CD14-positive monocyte (primary cell): ENCODE data around the gene SLC12A9. TPM values are rescaled to one million over a fixed set of nuclear protein-coding genes. Genes with fewer than 3 reads are reported as not detected.

Source experiments
- DNase-seq, 3 donors: peaks; one replicate each; pipeline ENCODE4 v3.0.0-alpha.2; 2011 to 2022
- H2AFZ ChIP-seq: 2 replicates; pipeline ENCODE4 v1.6.0; 2012; ENCODE audit warnings: mild to moderate bottlenecking, low read depth, low read length, inconsistent platforms; ENCODE audit not compliant: insufficient read depth, poor library complexity, severe bottlenecking
- H3K27ac ChIP-seq, 2 donors: 1 replicate in 1 of 2; 2 replicates in 1 of 2; pipeline ENCODE4 v1.5.1; 2012 to 2013; ENCODE audit warnings: low read length in 2 of 2, control low read depth in 1 of 2, inconsistent platforms in 1 of 2, low read depth in 1 of 2, mild to moderate bottlenecking in 1 of 2
- H3K27me3 ChIP-seq, 2 donors: one replicate each; pipeline versions ENCODE4 v1.6.0 to v1.6.1; 2011 to 2013; ENCODE audit warnings: low read length in 2 of 2; ENCODE audit not compliant: control insufficient read depth in 2 of 2, insufficient read depth in 2 of 2
- H3K36me3 ChIP-seq, 2 donors: replicated peaks in 1 of 2; 1 replicate in 1 of 2; 2 replicates in 1 of 2; pipeline versions ENCODE4 v1.5.1 to v1.6.1; 2012 to 2013; ENCODE audit warnings: low read length in 2 of 2, control low read depth in 1 of 2, inconsistent platforms in 1 of 2, mild to moderate bottlenecking in 1 of 2; ENCODE audit not compliant: insufficient read depth in 2 of 2, control insufficient read depth in 1 of 2
- H3K4me1 ChIP-seq, 2 donors: 1 replicate in 1 of 2; 2 replicates in 1 of 2; pipeline versions ENCODE4 v1.5.1 to v1.6.1; 2012 to 2013; ENCODE audit warnings: low read length in 2 of 2, control low read depth in 1 of 2, inconsistent platforms in 1 of 2, mild to moderate bottlenecking in 1 of 2, moderate library complexity in 1 of 2; ENCODE audit not compliant: insufficient read depth in 2 of 2, control insufficient read depth in 1 of 2
- H3K4me2 ChIP-seq: replicated peaks from 2 replicates; pipeline ENCODE3; 2012; ENCODE audit warnings: low read length, moderate library complexity, mild to moderate bottlenecking; ENCODE audit not compliant: poor library complexity, severe bottlenecking; ENCODE audit errors: extremely low read depth
- H3K4me3 ChIP-seq, 3 experiments: fragments of 200-600 bp in 1 of 3; sonication (generic) in 1 of 3; replicated peaks in 1 of 3; 1 replicate in 2 of 3; 2 replicates in 1 of 3; pipeline ENCODE4 v1.5.1; 2011 to 2013; ENCODE audit warnings: low read length in 3 of 3, mild to moderate bottlenecking in 3 of 3, control low read depth in 2 of 3, low read depth in 2 of 3, inconsistent platforms in 1 of 3, moderate library complexity in 1 of 3
- H3K79me2 ChIP-seq: 2 replicates; pipeline ENCODE4 v1.6.0; 2012; ENCODE audit warnings: mild to moderate bottlenecking, control low read depth, inconsistent platforms, low read length, moderate library complexity; ENCODE audit not compliant: insufficient read depth
- H3K9ac ChIP-seq: 2 replicates; pipeline ENCODE4 v1.6.0; 2017; ENCODE audit warnings: low read length, mild to moderate bottlenecking; ENCODE audit not compliant: insufficient read depth, poor library complexity, severe bottlenecking
- H3K9me3 ChIP-seq, 2 donors: replicated peaks in 1 of 2; 1 replicate in 1 of 2; 2 replicates in 1 of 2; pipeline versions ENCODE4 v1.5.1 to v1.6.1; 2012 to 2013; ENCODE audit warnings: low read length in 2 of 2, control low read depth in 1 of 2; ENCODE audit not compliant: control insufficient read depth in 1 of 2, insufficient read depth in 1 of 2
- H4K20me1 ChIP-seq: 2 replicates; pipeline ENCODE4 v1.6.0; 2012; ENCODE audit warnings: mild to moderate bottlenecking, low read length, control low read depth, moderate library complexity; ENCODE audit not compliant: insufficient read depth
- H3K27ac Mint-ChIP-seq, 7 donors: one replicate each; pipeline ENCODE4 v1.8.0; 2020; ENCODE audit warnings: mild to moderate bottlenecking in 7 of 7, mixed read lengths in 7 of 7, moderate library complexity in 6 of 7, inconsistent platforms in 2 of 7
- H3K27me3 Mint-ChIP-seq, 3 donors: one replicate each; pipeline ENCODE4 v1.8.0; 2021 to 2022; ENCODE audit warnings: low read depth in 3 of 3, mild to moderate bottlenecking in 3 of 3, mixed read lengths in 3 of 3, moderate library complexity in 3 of 3, inconsistent platforms in 1 of 3
- H3K36me3 Mint-ChIP-seq, 2 donors: one replicate each; pipeline ENCODE4 v1.8.0; 2020; ENCODE audit warnings: mixed read lengths in 2 of 2, inconsistent platforms in 1 of 2, mild to moderate bottlenecking in 1 of 2
- H3K4me1 Mint-ChIP-seq: one replicate; pipeline ENCODE4 v1.8.0; 2020; ENCODE audit warnings: mild to moderate bottlenecking, mixed read lengths
- H3K4me3 Mint-ChIP-seq, 2 donors: one replicate each; pipeline ENCODE4 v1.8.0; 2020; ENCODE audit warnings: mild to moderate bottlenecking in 2 of 2, mixed read lengths in 2 of 2, moderate library complexity in 1 of 2
- H3K9me3 Mint-ChIP-seq, 7 donors: one replicate each; pipeline ENCODE4 v1.8.0; 2020 to 2022; ENCODE audit warnings: mixed read lengths in 7 of 7, mild to moderate bottlenecking in 6 of 7, moderate library complexity in 6 of 7, inconsistent platforms in 2 of 7
- CTCF ChIP-seq: fragments of 200-600 bp; IDR thresholded peaks from one replicate; pipeline ENCODE4 v1.8.0; 2022; ENCODE audit warnings: antibody characterized with exemption, mild to moderate bottlenecking
- WGBS: methylation state at CpG from one replicate; pipeline ENCODE4 v1.1.5; 2013; ENCODE audit warnings: missing lambda C conversion rate; ENCODE audit not compliant: insufficient coverage; 5-methylcytosine and 5-hydroxymethylcytosine counted together
- intact Hi-C, 2 donors: fragments of 100-400 bp; cut with micrococcal nuclease; formaldehyde crosslinking; loops; one replicate each; pipeline versions ENCODE4 v1.15.0 to v1.15.1; 2023
- polyA plus RNA-seq, 3 donors: library from polyadenylated mRNA; depleted of rRNA in 1 of 3; unstranded in 2 of 3; stranded (reverse) in 1 of 3; fragments of 300-500 nt in 2 of 3; fragments of >200 nt in 1 of 3; fragmentation: Illumina TruSeq in 2 of 3; gene quantifications; 1 replicate in 2 of 3; 2 replicates in 1 of 3; pipeline ENCODE4 v1.2.3, GENCODE V29; 2012 to 2021

SLC12A9 gene
- polyA plus RNA-seq, 3 donors = 18.8 to 119 (median 19.3) TPM

DNA sequence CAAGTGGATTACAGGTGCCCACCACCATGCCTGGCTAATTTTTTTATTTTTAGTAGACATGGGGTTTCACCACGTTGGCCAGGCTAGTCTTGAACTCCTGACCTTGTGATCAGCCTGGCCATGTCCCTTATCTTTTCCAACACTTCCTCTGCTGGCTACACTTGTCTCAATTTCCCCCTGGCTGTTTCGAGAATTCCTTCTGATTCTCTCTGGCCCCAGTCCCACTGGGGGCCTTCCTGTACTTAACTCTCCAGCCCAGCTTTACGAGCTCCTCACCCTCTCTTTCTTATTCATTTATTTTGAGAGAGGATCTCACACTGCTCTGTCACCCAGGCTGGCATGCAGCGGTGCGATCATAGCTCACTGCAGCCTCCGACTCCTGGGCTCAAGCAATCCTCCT is 33.7 kb upstream of the SLC12A9 start:
- 79% methylated on average over 4 of the region's 6 CpGs for WGBS
- Histone ChIP-seq H3K4me2 (no peak overlapping the region), H3K9ac (no peak overlapping the region), H3K36me3 (no peaks in the 10 kb centered on the region), H3K4me3 (no peak overlapping the region), H3K27ac (no peak overlapping the region), H2AFZ (no peak overlapping the region), H3K4me1 (peaks cover 21 to 28% of the 10 kb centered on the region in 2 donors), H3K9me3 (no peaks in the 10 kb centered on the region), H3K27me3 (no peaks in the 10 kb centered on the region), H4K20me1 (no peaks in the 10 kb centered on the region), H3K79me2 (no peaks in the 10 kb centered on the region)
- H3K27me3 Mint-ChIP-seq = peaks cover 2 to 6% (median 4%) of the 10 kb centered on the region in 3 donors
- H3K4me1 Mint-ChIP-seq = peaks cover 25% of the 10 kb centered on the region
- peaks cover 0 to 1% (median 0%) of the 10 kb centered on the region in 7 donors for H3K9me3 Mint-ChIP-seq
- no peak for DNase-seq
- no peak overlapping the region for H3K4me3 Mint-ChIP-seq
- intact Hi-C loops = no loop called here
- no peak overlapping the region for H3K27ac Mint-ChIP-seq
- H3K36me3 Mint-ChIP-seq = peaks cover 0 to 2% of the 10 kb centered on the region in 2 donors
- TF ChIP-seq CTCF = no peak

DNA sequence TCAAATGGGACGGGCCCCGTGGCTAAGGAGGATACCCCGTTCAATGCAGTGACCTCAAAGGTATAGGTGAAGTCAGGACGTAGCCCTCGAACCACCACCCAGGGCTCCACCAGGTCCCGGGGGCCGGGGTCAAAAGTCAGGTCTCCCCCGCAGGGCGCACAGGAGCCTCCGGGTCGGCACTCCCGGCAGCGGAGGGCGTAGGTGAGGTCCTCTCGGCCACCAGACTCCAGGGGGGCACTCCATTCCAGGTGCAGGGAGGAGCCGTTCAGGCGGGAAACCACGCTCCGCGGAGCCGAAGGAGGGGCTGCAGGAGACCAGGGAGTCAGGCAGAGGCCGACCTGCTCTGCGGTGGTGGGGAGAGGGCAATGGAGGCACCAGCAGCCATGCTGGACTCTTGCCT is 32.9 kb upstream of the SLC12A9 start:
- TF ChIP-seq CTCF = no peak
- Histone ChIP-seq H3K4me2 (no peak overlapping the region), H3K9ac (no peak overlapping the region), H2AFZ (no peak overlapping the region), H3K79me2 (no peaks in the 10 kb centered on the region), H3K36me3 (no peaks in the 10 kb centered on the region), H3K9me3 (no peaks in the 10 kb centered on the region), H3K4me1 (peaks cover 14 to 20% of the 10 kb centered on the region in 2 donors), H4K20me1 (no peaks in the 10 kb centered on the region), H3K27ac (no peak overlapping the region), H3K4me3 (no peak overlapping the region), H3K27me3 (peaks cover 0 to 5% of the 10 kb centered on the region in 2 donors)
- H3K27ac Mint-ChIP-seq = no peak overlapping the region
- peaks cover 0 to 1% (median 0%) of the 10 kb centered on the region in 7 donors for H3K9me3 Mint-ChIP-seq
- H3K27me3 Mint-ChIP-seq = peaks cover 6 to 13% (median 8%) of the 10 kb centered on the region in 3 donors
- no peak for DNase-seq
- intact Hi-C loops = no loop called here
- 99% methylated on average over 19 of the region's 23 CpGs for WGBS
- peaks cover 0 to 2% of the 10 kb centered on the region in 2 donors for H3K36me3 Mint-ChIP-seq
- H3K4me1 Mint-ChIP-seq = peaks cover 18% of the 10 kb centered on the region
- no peak overlapping the region for H3K4me3 Mint-ChIP-seq
